ENCODE results near the gene ITIH1.
A peak's percentile ranks its signal among the peaks of the same experiment; 100 is the strongest.

ITIH1 gene

DNA sequence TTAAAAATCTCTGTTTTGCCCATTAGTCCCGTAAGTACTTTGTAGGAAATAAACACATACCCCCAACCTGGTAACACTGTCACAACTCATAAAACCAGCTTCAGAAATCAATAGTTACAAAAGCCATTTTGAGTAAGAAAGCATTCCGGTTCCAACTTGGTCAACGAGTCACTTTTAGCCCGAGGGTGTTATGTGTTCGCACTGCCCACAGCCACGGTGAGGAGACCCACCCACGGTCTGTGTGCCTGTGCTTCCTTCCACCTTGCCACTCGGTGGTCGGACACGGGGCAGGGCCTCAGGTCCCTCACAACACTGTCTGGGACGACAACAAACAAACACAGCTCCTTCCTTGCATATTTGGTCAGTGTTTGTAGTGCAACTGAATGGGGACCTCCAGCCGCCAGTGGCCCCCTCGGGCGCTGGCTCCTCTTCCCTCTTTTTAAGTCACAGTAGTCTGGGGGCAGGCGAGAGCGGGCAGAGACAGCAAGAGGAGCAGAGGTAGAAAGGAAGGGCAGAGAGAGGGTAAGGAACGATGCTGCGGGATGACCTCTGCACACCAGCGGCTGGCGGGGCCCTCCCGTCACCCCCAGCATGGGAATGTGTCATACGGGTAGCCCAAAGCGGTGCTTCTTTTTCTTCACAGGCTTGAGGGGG is 62.6 kb downstream of the ITIH1 start:
- no peak for DNase-seq (ENCODE audit: extremely low spot score)
- TF ChIP-seq, protein P1, sequence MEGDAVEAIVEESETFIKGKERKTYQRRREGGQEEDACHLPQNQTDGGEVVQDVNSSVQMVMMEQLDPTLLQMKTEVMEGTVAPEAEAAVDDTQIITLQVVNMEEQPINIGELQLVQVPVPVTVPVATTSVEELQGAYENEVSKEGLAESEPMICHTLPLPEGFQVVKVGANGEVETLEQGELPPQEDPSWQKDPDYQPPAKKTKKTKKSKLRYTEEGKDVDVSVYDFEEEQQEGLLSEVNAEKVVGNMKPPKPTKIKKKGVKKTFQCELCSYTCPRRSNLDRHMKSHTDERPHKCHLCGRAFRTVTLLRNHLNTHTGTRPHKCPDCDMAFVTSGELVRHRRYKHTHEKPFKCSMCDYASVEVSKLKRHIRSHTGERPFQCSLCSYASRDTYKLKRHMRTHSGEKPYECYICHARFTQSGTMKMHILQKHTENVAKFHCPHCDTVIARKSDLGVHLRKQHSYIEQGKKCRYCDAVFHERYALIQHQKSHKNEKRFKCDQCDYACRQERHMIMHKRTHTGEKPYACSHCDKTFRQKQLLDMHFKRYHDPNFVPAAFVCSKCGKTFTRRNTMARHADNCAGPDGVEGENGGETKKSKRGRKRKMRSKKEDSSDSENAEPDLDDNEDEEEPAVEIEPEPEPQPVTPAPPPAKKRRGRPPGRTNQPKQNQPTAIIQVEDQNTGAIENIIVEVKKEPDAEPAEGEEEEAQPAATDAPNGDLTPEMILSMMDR (IDR thresholded peaks at IDR 0.05; ENCODE audit: control extremely low read depth, extremely low read depth, low read depth, missing control alignments) = no peak
- CTCF ChIA-PET = interaction anchor here (1.6 to 3.3 kb wide), 3 partner anchors 8 to 13 kb away, joined by 4 to 12 read pairs (median 7); no protein-coding TSS in a partner anchor
- POLR2A ChIA-PET = interaction anchor here (0.5 kb wide), 1 partner anchor 353 kb away, joined by 4 read pairs; no protein-coding TSS in a partner anchor

DNA sequence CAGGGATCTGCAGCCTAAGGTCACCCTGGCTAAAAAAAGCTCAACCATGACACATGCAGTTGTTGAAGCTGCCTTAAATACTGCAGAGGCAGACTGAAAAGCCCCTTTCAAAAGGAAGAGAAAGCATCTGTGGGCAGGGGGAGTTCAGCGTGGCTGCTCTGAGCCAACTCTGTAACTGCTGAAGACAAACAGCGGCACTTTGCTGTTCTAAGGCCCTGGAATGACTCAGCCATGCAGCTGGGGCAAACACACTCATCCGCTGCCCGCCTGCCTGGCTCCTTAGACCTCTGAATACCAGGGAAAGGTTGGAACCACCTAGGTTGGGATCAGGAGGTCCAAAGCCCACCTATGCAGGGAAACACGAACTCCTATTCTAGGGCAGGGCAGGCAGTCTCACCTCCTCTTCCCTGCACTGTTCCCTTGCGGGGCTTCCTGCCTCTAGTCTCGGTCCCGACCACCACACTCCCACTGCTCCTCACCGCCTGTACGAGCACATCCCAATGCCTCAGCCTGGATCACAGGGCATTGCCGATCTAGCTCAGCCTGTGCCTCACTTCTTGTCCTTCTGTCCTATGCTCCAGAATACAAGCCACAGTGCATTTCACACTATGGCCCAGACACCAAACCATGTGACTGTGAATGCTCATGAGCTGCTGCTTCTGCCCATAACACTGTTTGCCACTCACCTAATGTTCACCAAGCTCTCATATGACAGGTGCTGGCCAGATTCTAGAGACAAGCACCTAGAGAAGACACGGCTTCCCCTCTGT is 64.0 kb downstream of the ITIH1 start:
- CTCF ChIA-PET = interaction anchor here (1.1 to 2.4 kb wide), 5 partner anchors 9 to 94 kb away, joined by 3 to 9 read pairs (median 4); no protein-coding TSS in a partner anchor
- peak; percentile 45 for DNase-seq (ENCODE audit: extremely low spot score)
- TF ChIP-seq, protein P1 (IDR thresholded peaks at IDR 0.05; ENCODE audit: control extremely low read depth, extremely low read depth, low read depth, missing control alignments) = no peak
- POLR2A ChIA-PET = no interaction called here
